BE2C (cell line): Measurements from ENCODE around the gene ZBTB40.

Source experiments
- DNase-seq: peaks from one replicate; pipeline ENCODE4 v3.0.0-alpha.2; 2020
- H3K27me3 ChIP-seq: fragments of 250-450 bp; sonication (Bioruptor Pico); 2 replicates; pipeline ENCODE4 v1.5.1; 2020; ENCODE audit warnings: mild to moderate bottlenecking
- H3K36me3 ChIP-seq: fragments of 250-450 bp; sonication (Bioruptor Pico); 2 replicates; pipeline ENCODE4 v1.5.1; 2020; ENCODE audit warnings: mild to moderate bottlenecking
- H3K4me1 ChIP-seq: fragments of 250-450 bp; sonication (Bioruptor Pico); 2 replicates; pipeline ENCODE4 v1.5.1; 2020
- H3K4me3 ChIP-seq: 2 replicates; pipeline ENCODE4 v1.5.1; 2011; ENCODE audit warnings: low read depth, low read length
- H3K9me3 ChIP-seq: fragments of 250-450 bp; sonication (Bioruptor Pico); 2 replicates; pipeline ENCODE4 v1.5.1; 2020
- TF ChIP-seq, protein P1 (sequence below): IDR thresholded peaks from 2 replicates; pipeline ENCODE4 v1.5.1; 2012; ENCODE audit warnings: mild to moderate bottlenecking, low read depth, low read length

Gene ZBTB40

DNA sequence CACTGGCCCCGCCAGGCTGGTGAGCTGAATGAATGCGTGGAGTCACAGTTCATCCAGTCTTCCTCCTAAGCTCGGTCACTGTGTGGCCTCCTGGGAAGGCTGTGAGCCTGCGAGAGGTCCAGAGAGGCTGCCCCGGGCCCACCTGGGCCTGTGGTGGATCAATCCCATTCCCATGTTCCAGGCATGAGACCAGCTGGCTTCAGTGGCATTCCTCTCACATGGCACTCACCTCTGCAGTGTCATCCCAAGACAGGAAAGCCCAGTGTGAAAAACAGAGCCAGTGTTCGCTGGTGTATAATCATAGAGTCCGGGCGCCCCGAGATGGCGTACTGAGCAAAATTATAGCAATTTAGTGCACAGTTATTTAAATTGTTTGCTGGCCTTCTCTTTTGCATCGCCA lies 74.0 kb downstream of the ZBTB40 start:
- Histone ChIP-seq H3K4me3 (no peak overlapping the region), H3K4me1 (no peaks in the 10 kb centered on the region; the same call in 1 of the 2 replicates), H3K9me3 (no peaks in the 10 kb centered on the region), H3K27me3 (no peaks in the 10 kb centered on the region), H3K36me3 (peaks cover 9% of the 10 kb centered on the region; the same call in 1 of the 2 replicates)
- DNase-seq, result no peak
- TF ChIP-seq, protein P1, sequence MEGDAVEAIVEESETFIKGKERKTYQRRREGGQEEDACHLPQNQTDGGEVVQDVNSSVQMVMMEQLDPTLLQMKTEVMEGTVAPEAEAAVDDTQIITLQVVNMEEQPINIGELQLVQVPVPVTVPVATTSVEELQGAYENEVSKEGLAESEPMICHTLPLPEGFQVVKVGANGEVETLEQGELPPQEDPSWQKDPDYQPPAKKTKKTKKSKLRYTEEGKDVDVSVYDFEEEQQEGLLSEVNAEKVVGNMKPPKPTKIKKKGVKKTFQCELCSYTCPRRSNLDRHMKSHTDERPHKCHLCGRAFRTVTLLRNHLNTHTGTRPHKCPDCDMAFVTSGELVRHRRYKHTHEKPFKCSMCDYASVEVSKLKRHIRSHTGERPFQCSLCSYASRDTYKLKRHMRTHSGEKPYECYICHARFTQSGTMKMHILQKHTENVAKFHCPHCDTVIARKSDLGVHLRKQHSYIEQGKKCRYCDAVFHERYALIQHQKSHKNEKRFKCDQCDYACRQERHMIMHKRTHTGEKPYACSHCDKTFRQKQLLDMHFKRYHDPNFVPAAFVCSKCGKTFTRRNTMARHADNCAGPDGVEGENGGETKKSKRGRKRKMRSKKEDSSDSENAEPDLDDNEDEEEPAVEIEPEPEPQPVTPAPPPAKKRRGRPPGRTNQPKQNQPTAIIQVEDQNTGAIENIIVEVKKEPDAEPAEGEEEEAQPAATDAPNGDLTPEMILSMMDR, result no peak

GRCh38 chr1:22526098-22526497 lies 74.4 kb downstream of the ZBTB40 start:
- H3K36me3 ChIP-seq, result peaks cover 9% of the 10 kb centered on the region; the same call in 1 of the 2 replicates
- no peaks in the 10 kb centered on the region for H3K9me3 ChIP-seq
- H3K4me1 ChIP-seq, result no peaks in the 10 kb centered on the region; the same call in 1 of the 2 replicates
- DNase-seq, result no peak
- H3K4me3 ChIP-seq, result no peak overlapping the region
- H3K27me3 ChIP-seq, result no peaks in the 10 kb centered on the region
- TF ChIP-seq, protein P1, result no peak

DNA sequence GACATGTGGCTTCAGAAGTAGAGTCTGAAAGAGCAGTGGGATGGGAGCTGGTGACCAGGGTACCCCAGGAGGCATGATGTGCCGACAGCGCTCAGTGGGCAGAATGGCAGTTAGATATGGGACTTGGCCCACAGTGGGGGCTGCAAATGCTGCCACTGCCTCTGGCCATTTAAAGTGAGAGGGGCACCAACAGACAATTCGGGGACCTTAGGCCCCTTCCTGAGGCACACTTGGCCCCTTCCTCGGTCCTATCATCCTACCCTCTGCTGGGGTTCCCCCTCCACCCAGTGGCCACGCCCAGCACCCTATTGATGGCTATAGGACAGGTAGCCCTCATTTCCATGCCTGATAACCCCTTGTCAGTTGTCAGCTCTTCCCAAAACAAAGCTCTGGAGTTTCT lies 75.0 kb downstream of the ZBTB40 start:
- TF ChIP-seq, protein P1, result no peak
- Histone ChIP-seq H3K9me3 (no peaks in the 10 kb centered on the region), H3K4me3 (no peak overlapping the region), H3K36me3 (peaks cover 9% of the 10 kb centered on the region; the same call in 1 of the 2 replicates), H3K27me3 (no peaks in the 10 kb centered on the region), H3K4me1 (no peaks in the 10 kb centered on the region; the same call in 1 of the 2 replicates)
- DNase-seq, result no peak

DNA sequence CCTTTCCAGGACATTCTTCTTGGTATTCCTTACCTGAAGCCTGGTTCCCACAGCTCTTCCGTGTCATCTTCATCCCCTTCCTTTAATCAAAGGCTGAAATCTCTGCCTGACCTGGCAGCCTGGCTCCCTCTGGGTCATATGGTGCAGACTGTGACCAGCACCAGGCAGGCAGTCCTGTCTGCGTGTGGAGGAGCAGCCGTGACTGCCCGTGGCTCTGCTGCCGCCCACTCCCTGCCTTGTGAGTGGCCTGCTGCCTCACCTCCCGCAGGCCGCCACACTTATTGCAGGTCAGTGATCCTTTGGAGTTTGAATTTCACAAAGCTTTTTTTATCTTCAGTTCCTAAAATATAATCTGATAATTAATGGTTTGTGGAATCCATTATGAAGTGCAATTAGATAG lies 75.5 kb downstream of the ZBTB40 start:
- TF ChIP-seq, protein P1, result no peak
- peaks cover 6% of the 10 kb centered on the region; the same call in 1 of the 2 replicates for H3K36me3 ChIP-seq
- no peaks in the 10 kb centered on the region; the same call in 1 of the 2 replicates for H3K4me1 ChIP-seq
- no peaks in the 10 kb centered on the region for H3K9me3 ChIP-seq
- H3K4me3 ChIP-seq, result no peak overlapping the region
- no peaks in the 10 kb centered on the region for H3K27me3 ChIP-seq
- DNase-seq, result peak; percentile 30

GRCh38 chr1:22527555-22528296 lies 76.1 kb downstream of the ZBTB40 start:
- peak; percentile 14 for DNase-seq
- Histone ChIP-seq H3K4me1 (peaks cover 3% of the 10 kb centered on the region), H3K27me3 (no peaks in the 10 kb centered on the region), H3K9me3 (no peaks in the 10 kb centered on the region), H3K36me3 (peaks cover 3% of the 10 kb centered on the region; the same call in 1 of the 2 replicates), H3K4me3 (no peak overlapping the region)
- TF ChIP-seq, protein P1, result peak; percentile 56

- H3K4me1 ChIP-seq, result peaks cover 7% of the 10 kb centered on the region
- TF ChIP-seq, protein P1, result no peak
- H3K4me3 ChIP-seq, result no peak overlapping the region
- DNase-seq, result no peak
- no peaks in the 10 kb centered on the region for H3K9me3 ChIP-seq
- peaks cover 3% of the 10 kb centered on the region; the same call in 1 of the 2 replicates for H3K36me3 ChIP-seq
- H3K27me3 ChIP-seq, result no peaks in the 10 kb centered on the region
Observed at GRCh38 chr1:22528451-22528850, 76.8 kb downstream of the ZBTB40 start.
